Measurements from ENCODE around the gene MED29.

Gene MED29

GRCh38 chr19:39413272-39413910 lies 22.2 kb downstream of the MED29 start:
- TF ChIP-seq, protein P1, sequence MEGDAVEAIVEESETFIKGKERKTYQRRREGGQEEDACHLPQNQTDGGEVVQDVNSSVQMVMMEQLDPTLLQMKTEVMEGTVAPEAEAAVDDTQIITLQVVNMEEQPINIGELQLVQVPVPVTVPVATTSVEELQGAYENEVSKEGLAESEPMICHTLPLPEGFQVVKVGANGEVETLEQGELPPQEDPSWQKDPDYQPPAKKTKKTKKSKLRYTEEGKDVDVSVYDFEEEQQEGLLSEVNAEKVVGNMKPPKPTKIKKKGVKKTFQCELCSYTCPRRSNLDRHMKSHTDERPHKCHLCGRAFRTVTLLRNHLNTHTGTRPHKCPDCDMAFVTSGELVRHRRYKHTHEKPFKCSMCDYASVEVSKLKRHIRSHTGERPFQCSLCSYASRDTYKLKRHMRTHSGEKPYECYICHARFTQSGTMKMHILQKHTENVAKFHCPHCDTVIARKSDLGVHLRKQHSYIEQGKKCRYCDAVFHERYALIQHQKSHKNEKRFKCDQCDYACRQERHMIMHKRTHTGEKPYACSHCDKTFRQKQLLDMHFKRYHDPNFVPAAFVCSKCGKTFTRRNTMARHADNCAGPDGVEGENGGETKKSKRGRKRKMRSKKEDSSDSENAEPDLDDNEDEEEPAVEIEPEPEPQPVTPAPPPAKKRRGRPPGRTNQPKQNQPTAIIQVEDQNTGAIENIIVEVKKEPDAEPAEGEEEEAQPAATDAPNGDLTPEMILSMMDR (IDR thresholded peaks at IDR 0.05; ENCODE audit: insufficient read depth, missing control alignments), result no peak
- no peak for FAIRE-seq
- peak; percentile 73 for DNase-seq (ENCODE audit: insufficient read length, low spot score)

- TF ChIP-seq, protein P1 (IDR thresholded peaks at IDR 0.05; ENCODE audit: insufficient read depth, missing control alignments), result peak; percentile 15
- no peak for FAIRE-seq
- no peak for DNase-seq (ENCODE audit: insufficient read length, low spot score)
Measured at GRCh38 chr19:39413911-39414608, 22.9 kb downstream of the MED29 start.

DNA sequence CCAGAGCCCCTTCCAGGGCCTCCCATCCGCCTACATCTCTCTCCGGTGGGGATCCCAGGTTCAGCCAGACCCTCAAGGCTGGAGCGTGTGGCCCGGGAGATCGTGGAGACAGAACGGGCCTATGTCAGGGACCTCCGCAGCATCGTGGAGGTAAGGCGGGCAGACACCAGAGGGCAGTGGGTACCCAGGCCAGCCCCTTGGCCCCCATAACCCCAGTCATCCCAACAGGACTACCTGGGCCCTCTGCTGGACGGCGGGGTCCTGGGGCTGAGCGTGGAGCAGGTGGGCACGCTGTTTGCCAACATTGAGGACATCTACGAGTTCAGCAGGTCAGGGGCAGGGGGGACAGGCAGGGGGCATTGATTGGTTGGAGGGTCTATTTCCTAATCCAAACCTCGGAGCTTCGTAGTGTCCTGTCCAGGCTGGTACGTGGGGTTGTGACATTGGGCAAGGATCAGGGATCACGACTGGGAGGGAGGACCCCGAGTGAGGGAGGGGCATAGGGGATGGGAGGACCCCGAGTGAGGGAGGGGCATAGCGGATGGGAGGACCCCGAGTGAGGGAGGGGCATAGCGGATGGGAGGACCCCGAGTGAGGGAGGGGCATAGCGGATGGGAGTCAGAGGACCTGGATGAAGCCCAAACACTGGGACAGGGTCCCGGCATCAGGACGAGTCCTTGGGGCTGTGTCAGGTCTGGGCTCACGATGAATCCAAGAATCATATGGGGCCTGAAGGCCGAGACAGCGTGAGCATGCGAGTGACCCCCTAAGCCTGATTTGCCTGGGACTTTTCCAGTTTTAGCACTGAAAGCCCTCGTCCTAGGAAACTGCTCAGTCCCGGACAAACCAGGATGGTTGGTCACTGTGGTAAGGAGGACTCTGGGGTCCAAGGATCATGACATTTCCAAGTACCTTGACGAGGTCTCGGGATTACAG lies 24.2 kb downstream of the MED29 start:
- FAIRE-seq (no peak), DNase-seq (ENCODE audit: insufficient read length, low spot score) (no peak)
- TF ChIP-seq, protein P1 (IDR thresholded peaks at IDR 0.05; ENCODE audit: insufficient read depth, missing control alignments), result no peak

DNA sequence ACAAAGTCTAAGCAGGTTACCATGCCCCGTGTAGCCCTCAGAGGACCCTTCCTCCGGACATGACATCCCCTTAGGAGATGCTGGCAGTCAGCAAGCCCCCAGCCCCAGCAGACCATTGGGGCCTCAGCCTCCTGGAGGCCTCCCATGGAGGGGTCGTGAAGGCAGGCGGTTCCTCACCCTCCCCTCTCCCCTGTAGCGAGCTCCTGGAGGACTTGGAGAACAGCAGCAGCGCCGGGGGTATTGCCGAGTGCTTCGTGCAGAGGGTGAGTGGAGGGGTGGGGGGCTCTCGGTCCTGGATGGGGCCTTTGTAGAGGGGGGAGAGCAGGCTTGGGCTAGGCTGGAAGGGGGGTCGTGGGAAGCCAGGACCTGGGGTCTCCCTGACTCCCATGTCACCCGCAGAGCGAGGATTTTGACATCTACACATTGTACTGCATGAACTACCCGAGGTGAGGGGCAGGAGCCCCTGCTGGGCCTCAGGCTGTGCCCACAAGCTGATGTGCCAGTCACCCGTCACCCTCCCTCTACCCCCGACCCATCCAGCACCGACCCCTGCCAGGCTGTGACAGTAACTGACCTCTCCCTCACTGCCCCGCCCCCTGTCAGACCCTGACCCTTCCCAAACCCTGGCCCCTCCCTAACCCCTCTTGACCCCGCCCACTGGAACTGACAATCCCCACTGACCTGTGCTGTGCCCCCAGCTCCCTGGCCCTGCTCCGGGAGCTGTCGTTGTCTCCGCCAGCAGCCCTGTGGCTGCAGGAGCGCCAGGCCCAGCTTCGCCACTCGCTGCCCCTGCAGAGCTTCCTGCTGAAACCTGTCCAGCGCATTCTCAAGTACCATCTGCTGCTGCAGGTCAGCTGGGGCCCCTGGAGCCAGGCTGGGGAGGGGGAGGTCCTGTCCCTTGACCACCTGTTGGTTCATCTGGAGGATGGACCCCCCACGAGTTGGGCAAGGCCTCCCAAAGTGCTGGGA lies 25.3 kb downstream of the MED29 start:
- FAIRE-seq (no peak), DNase-seq (ENCODE audit: insufficient read length, low spot score) (no peak)
- TF ChIP-seq, protein P1 (IDR thresholded peaks at IDR 0.05; ENCODE audit: insufficient read depth, missing control alignments), result no peak

- TF ChIP-seq, protein P1 (IDR thresholded peaks at IDR 0.05; ENCODE audit: insufficient read depth, missing control alignments), result no peak
- DNase-seq (ENCODE audit: insufficient read length, low spot score) (no peak), FAIRE-seq (no peak)
Measured at GRCh38 chr19:39417463-39418181, 26.4 kb downstream of the MED29 start.

DNA sequence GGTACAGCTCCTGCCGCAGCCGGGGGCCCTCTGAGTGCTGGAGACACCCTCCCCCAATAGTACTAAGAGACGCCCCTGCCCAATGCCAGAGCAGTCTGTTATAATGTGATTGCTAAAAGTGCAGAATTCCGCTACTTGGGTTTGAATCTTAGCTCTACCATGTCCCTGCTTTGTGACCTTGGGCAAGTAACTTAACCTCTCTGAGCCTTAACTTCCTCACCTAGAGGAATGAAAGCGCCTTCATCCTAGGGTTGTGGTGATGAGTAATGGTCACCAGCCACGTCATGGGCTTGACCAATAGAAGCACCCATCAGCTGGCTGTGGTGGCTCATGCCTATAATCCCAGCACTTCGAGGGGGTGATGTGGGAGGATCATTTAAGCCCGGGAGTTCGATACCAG lies 27.8 kb downstream of the MED29 start:
- TF ChIP-seq, protein P1 (IDR thresholded peaks at IDR 0.05; ENCODE audit: insufficient read depth, missing control alignments), result no peak
- no peak for FAIRE-seq
- DNase-seq (ENCODE audit: insufficient read length, low spot score), result no peak
